Calu3 (cell line): ENCODE results near the gene RIBC2. TPM values are rescaled to one million over a fixed set of nuclear protein-coding genes. Genes with fewer than 3 reads are reported as not detected.

Experiments used
- BruUV-seq: library from RNA; stranded (reverse); fragments of 400-500 nt; replicated peaks from 2 replicates; lab custom pipeline; 2021; lab: Mats Ljungman, UMichigan
- CTCF ChIA-PET: fragments of 300-600 bp; sonication (Branson Sonifier 250); formaldehyde crosslinking; loops from one replicate; lab custom pipeline; 2022; ENCODE audit warnings: antibody characterized with exemption; lab: Charles Lee
- DNase-seq: peaks from one replicate; pipeline ENCODE4 v3.0.0; 2022
- H3K27ac Mint-ChIP-seq: one replicate; pipeline ENCODE4 v1.8.0; 2022; ENCODE audit warnings: mixed read lengths; ENCODE audit not compliant: unreplicated experiment
- H3K27me3 Mint-ChIP-seq: one replicate; pipeline ENCODE4 v1.8.0; 2022; ENCODE audit warnings: mixed read lengths; ENCODE audit not compliant: unreplicated experiment
- H3K36me3 Mint-ChIP-seq: one replicate; pipeline ENCODE4 v1.8.0; 2022; ENCODE audit warnings: mild to moderate bottlenecking, moderate library complexity, mixed read lengths; ENCODE audit not compliant: insufficient read depth, unreplicated experiment
- H3K4me1 Mint-ChIP-seq: one replicate; pipeline ENCODE4 v1.8.0; 2022; ENCODE audit warnings: mild to moderate bottlenecking, low read depth, mixed read lengths; ENCODE audit not compliant: unreplicated experiment
- H3K4me3 Mint-ChIP-seq: one replicate; pipeline ENCODE4 v1.8.0; 2022; ENCODE audit warnings: mild to moderate bottlenecking, low read depth, moderate library complexity, mixed read lengths; ENCODE audit not compliant: unreplicated experiment
- H3K9me3 Mint-ChIP-seq: one replicate; pipeline ENCODE4 v1.8.0; 2022; ENCODE audit warnings: low read depth, mixed read lengths; ENCODE audit not compliant: unreplicated experiment
- CTCF ChIP-seq: fragments of 200-600 bp; IDR thresholded peaks from one replicate; pipeline ENCODE4 v1.8.0; 2022; ENCODE audit warnings: antibody characterized with exemption; ENCODE audit not compliant: unreplicated experiment
- intact Hi-C: fragments of 100-400 bp; cut with micrococcal nuclease; formaldehyde crosslinking; loops from one replicate; pipeline ENCODE4 v1.10.0; 2022; ENCODE audit not compliant: unreplicated experiment
- total RNA-seq: library from RNA; stranded (reverse); gene quantifications from 2 replicates; pipeline ENCODE4 v1.2.3, GENCODE V29; 2022

The RIBC2 gene
- total RNA-seq, 1 experiment from 2014 or later, result 4.5 TPM

GRCh38 chr22:45425101-45425500 is 11.6 kb downstream of the RIBC2 start:
- TF ChIP-seq CTCF, result no peak
- no TSS peak for BruUV-seq
- CTCF ChIA-PET, result no interaction called here

GRCh38 chr22:45425531-45426265 is 12.2 kb downstream of the RIBC2 start:
- Mint-ChIP-seq H3K9me3 (peaks cover 3% of the 10 kb centered on the region), H3K27ac (no peak overlapping the region), H3K4me1 (no peaks in the 10 kb centered on the region), H3K4me3 (no peak overlapping the region), H3K27me3 (peaks cover 23% of the 10 kb centered on the region), H3K36me3 (no peaks in the 10 kb centered on the region)
- TF ChIP-seq CTCF, result no peak
- BruUV-seq, result no TSS peak
- DNase-seq, result no peak
- intact Hi-C loops, result no loop called here
- CTCF ChIA-PET, result no interaction called here

More at GRCh38 chr22:45425101-45425500, 11.6 kb downstream of the RIBC2 start:
- no peaks in the 10 kb centered on the region for H3K36me3 Mint-ChIP-seq
- peaks cover 3% of the 10 kb centered on the region for H3K9me3 Mint-ChIP-seq
- DNase-seq, result no peak
- H3K4me1 Mint-ChIP-seq, result no peaks in the 10 kb centered on the region
- peaks cover 23% of the 10 kb centered on the region for H3K27me3 Mint-ChIP-seq
- intact Hi-C loops, result no loop called here
- H3K27ac Mint-ChIP-seq, result no peak overlapping the region
- H3K4me3 Mint-ChIP-seq, result no peak overlapping the region

- Mint-ChIP-seq H3K27me3 (peaks cover 23% of the 10 kb centered on the region), H3K4me1 (no peaks in the 10 kb centered on the region), H3K36me3 (no peaks in the 10 kb centered on the region), H3K9me3 (peaks cover 3% of the 10 kb centered on the region), H3K4me3 (no peak overlapping the region), H3K27ac (no peak overlapping the region)
- no peak for DNase-seq
- no peak for TF ChIP-seq CTCF
- CTCF ChIA-PET, result no interaction called here
- intact Hi-C loops, result no loop called here
- no TSS peak for BruUV-seq
Measured at GRCh38 chr22:45426387-45426786, 12.9 kb downstream of the RIBC2 start.

- H3K9me3 Mint-ChIP-seq, result peaks cover 3% of the 10 kb centered on the region
- H3K4me3 Mint-ChIP-seq, result no peak overlapping the region
- DNase-seq, result no peak
- no peak for TF ChIP-seq CTCF
- intact Hi-C loops, result no loop called here
- H3K4me1 Mint-ChIP-seq, result no peaks in the 10 kb centered on the region
- CTCF ChIA-PET, result no interaction called here
- peaks cover 23% of the 10 kb centered on the region for H3K27me3 Mint-ChIP-seq
- H3K36me3 Mint-ChIP-seq, result no peaks in the 10 kb centered on the region
- BruUV-seq, result no TSS peak
- no peak overlapping the region for H3K27ac Mint-ChIP-seq
Measured at GRCh38 chr22:45427114-45427513, 13.6 kb downstream of the RIBC2 start.
